ENCODE results near the gene COL11A2. TPM values are rescaled to one million over a fixed set of nuclear protein-coding genes. Genes with fewer than 3 reads are reported as not detected.

COL11A2 gene
- total RNA-seq, 1 experiment from 2014 or later = 0.31 TPM

DNA sequence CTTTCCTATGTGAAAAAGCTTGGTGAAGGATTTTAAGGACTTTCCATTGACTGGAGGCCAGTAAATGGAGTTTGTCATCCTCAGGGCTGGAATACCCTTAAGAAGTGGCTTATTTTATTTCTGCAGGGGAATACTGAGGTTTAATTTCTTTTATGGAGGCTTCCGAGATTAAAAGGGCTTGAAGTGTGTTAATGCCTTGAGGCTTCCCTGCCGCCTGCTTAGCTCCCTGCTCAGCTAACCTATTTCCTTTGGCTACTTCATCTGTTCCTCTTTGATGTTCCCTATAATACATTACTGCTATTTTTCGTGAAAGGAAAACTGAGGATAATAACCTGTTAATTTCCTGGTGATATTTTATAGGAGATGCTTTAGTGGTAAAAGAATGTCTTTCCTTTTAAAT is 72.3 kb downstream of the COL11A2 start:
- no peak for DNase-seq (ENCODE audit: low spot score)

DNA sequence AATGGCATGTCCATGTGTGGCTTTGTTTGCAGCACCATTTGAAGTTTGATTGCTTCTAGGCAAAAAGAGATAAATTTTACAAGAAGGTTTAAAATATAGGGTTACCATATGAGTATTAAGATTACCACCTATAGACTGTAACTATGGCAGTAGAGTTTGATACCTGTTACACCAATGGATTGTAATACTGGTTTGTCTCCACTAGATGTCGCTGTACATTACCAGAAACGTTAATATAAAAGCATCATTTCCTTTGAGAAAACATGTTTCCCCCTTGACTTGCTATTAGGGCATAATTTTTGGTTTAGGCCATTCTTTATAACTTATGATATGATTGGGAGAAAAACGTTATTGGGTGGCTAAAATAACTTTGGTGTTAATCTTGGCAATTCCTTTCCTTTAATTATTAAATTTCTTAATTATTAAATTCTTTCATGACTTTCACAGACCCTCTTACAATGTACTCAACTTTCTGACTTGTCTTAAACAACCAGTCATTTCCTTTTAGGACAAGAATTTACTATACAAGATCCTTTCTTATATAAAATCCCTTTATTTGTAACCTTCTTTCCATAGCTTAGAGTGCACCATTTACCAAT is 73.6 kb downstream of the COL11A2 start:
- DNase-seq (ENCODE audit: low spot score) = peak; percentile 64

DNA sequence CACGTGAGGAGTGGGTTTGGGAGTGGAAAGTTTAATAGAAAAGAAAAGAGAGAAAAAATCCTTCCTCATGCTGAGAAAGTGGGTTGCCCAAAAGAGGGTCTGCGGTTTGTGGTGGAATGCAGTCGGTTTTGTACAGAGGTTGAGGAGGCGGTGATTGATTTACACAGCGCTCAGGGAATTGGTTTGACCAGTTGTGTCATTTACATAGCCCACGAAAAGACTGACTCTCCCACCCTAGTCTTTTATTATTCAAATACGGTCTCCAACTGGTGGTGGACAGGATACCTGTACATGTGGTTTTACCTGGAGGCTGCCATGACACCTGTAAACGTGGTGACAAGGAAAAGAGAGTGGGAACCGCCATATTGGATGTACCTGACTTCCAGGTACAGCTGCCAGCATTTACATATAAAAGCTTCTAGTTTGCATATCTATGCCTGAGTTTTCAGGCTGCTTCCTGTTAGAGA is 74.4 kb downstream of the COL11A2 start:
- DNase-seq (ENCODE audit: low spot score) = no peak

DNA sequence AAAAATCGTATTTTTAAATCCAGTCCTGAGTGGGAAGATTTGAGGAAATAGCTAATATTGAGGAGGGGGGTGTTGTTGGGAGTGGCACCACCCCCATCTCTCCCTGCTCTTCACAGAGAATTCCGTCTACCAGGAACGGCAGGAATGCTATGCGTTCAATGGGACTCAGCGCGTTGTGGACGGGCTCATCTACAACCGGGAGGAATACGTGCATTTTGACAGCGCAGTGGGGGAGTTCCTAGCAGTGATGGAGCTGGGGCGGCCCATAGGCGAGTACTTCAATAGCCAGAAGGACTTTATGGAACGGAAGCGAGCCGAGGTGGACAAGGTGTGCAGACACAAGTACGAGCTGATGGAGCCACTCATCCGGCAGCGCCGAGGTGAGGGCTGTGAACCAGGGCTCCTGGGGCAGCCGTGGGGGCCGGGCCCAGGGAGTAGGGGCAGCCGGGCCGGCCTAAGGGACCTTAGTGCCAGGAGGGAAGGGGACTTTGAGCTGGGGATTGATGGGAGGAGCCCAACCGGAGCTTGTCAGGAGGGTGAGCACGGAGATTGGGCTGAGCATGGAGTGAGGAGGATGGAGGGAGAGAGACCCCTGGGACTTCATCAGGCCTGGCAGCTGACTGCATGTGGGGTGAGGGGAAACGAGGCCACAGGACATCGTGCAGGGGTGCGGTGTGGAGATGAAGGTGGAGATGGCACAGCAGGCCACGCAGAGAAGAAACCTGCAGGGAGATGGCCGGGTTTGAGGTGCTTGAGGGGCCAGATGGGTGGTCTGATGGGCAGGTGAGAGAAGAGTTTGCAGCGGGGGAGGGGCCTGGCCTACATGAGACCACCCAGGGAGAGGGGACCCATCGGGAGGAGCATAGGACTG is 75.2 kb downstream of the COL11A2 start:
- DNase-seq (ENCODE audit: low spot score) = no peak

DNA sequence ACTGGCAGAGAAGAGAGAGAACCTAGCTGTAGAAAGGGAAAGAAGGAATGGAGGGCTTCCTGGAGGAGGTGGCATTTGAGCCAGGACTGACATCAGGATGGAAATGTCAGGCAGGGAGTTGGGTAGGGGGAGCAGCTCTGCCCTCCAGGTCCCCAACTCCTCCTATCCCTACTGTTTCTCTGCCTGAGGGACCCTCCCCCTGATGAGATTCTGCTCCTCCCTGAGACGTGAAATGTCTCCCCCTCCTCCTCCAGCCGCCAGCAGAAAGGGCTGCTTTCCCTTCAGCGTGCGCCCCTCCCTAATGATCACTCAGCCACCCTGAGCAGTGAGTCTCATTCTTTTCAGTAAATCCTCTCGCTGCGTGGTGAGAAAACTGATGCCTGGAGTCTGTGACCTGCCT is 75.8 kb downstream of the COL11A2 start:
- no peak for DNase-seq (ENCODE audit: low spot score)

DNA sequence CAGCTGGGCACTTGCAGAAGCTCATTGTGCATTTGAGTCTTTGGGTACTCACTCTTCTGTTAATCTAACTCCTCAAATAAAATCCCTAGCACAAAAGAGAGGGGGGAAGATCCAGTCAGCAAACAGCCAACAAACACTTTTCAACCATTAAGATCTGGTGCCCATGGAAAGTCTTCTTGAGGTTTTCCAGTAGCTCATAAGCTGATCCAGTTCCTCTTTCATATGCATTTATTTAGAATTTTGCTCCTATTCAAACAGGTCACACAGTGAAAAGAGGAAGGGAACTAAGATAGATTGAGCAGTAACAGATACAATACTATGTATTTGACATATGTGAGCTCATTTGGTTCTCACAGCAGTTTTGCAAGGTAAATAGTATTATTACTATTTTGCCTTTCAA is 77.9 kb downstream of the COL11A2 start:
- DNase-seq (ENCODE audit: low spot score) = no peak

DNA sequence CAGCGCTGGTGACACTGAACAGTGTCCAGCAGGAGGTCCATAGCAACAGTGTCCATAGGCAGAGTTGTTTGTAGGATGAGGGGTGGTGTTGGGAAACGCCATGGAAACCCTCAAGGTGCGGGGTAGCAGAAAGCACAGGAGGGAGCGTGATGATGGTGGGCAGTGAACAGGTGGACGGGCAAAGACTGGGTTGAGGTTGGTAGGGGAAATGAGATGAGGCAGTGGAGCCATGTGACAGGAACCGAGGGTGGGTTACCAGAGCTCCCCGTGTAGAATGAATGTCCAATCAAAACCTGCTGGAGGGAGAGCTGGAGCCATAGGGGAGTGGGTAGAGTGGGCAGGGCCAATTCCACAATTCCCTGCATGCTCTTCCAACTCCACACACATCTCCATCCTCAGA is 78.5 kb downstream of the COL11A2 start:
- DNase-seq (ENCODE audit: low spot score) = no peak

Small RNA genes lying within 50 kb of the gene (small RNA-seq; reads per million reads assigned to genes)
- not detected for gene MIR219A1
- gene RNY4P10 = not detected

Other genes with a start within 250 kb of the COL11A2 start
- 8.5 and 9.0 TPM in 2 replicates for gene HLA-DMA, start 239.4 kb downstream of the COL11A2 start, total RNA-seq (2014; rRNA removed; shearing (Covaris generic))
- gene BRD2, start 223.9 kb downstream of the COL11A2 start, total RNA-seq (2014; rRNA removed; shearing (Covaris generic)) = 144 and 147 TPM in 2 replicates
- gene HLA-DOA, start 182.9 kb downstream of the COL11A2 start, total RNA-seq (2014; rRNA removed; shearing (Covaris generic)) = 0.03 and 0.23 TPM in 2 replicates
- gene HLA-DPA1, start 118.8 kb downstream of the COL11A2 start, total RNA-seq (2014; rRNA removed; shearing (Covaris generic)) = not detected in 2 replicates
- not detected in 2 replicates for gene HLA-DPB1, start 116.5 kb downstream of the COL11A2 start, total RNA-seq (2014; rRNA removed; shearing (Covaris generic))
- 28.1 and 32.9 TPM in 2 replicates for gene RXRB, start 8.2 kb upstream of the COL11A2 start, total RNA-seq (2014; rRNA removed; shearing (Covaris generic))
- gene SLC39A7, start 8.4 kb upstream of the COL11A2 start, total RNA-seq (2014; rRNA removed; shearing (Covaris generic)) = 131 and 147 TPM in 2 replicates
- 28.0 and 35.8 TPM in 2 replicates for gene HSD17B8, start 12.2 kb upstream of the COL11A2 start, total RNA-seq (2014; rRNA removed; shearing (Covaris generic))
- gene RING1, start 16.0 kb upstream of the COL11A2 start, total RNA-seq (2014; rRNA removed; shearing (Covaris generic)) = 36.1 and 37.2 TPM in 2 replicates
- 39.4 and 48.5 TPM in 2 replicates for gene VPS52, start 79.4 kb upstream of the COL11A2 start, total RNA-seq (2014; rRNA removed; shearing (Covaris generic))
- 3,486 and 3,632 TPM in 2 replicates for gene RPS18, start 79.6 kb upstream of the COL11A2 start, total RNA-seq (2014; rRNA removed; shearing (Covaris generic))
- gene B3GALT4, start 84.7 kb upstream of the COL11A2 start, total RNA-seq (2014; rRNA removed; shearing (Covaris generic)) = 10.6 and 14.1 TPM in 2 replicates
- 79.0 and 92.2 TPM in 2 replicates for gene WDR46, start 96.8 kb upstream of the COL11A2 start, total RNA-seq (2014; rRNA removed; shearing (Covaris generic))
- 86.8 and 90.7 TPM in 2 replicates for gene PFDN6, start 97.1 kb upstream of the COL11A2 start, total RNA-seq (2014; rRNA removed; shearing (Covaris generic))
- 38.2 and 42.6 TPM in 2 replicates for gene RGL2, start 106.5 kb upstream of the COL11A2 start, total RNA-seq (2014; rRNA removed; shearing (Covaris generic))
- 163 and 194 TPM in 2 replicates for gene TAPBP, start 121.6 kb upstream of the COL11A2 start, total RNA-seq (2014; rRNA removed; shearing (Covaris generic))
- 22.8 and 25.3 TPM in 2 replicates for gene ZBTB22, start 125.3 kb upstream of the COL11A2 start, total RNA-seq (2014; rRNA removed; shearing (Covaris generic))
- gene DAXX, start 130.5 kb upstream of the COL11A2 start, total RNA-seq (2014; rRNA removed; shearing (Covaris generic)) = 45.8 and 83.5 TPM in 2 replicates
- gene KIFC1, start 199.4 kb upstream of the COL11A2 start, total RNA-seq (2014; rRNA removed; shearing (Covaris generic)) = 64.8 and 67.5 TPM in 2 replicates
- 30.8 and 35.5 TPM in 2 replicates for gene PHF1, start 218.5 kb upstream of the COL11A2 start, total RNA-seq (2014; rRNA removed; shearing (Covaris generic))
- gene CUTA, start 225.6 kb upstream of the COL11A2 start, total RNA-seq (2014; rRNA removed; shearing (Covaris generic)) = 300 and 321 TPM in 2 replicates
- gene SYNGAP1, start 227.6 kb upstream of the COL11A2 start, total RNA-seq (2014; rRNA removed; shearing (Covaris generic)) = 3.3 and 5.2 TPM in 2 replicates

Measured in HT-29 (cell line).